Measurements from ENCODE around the gene AFF2.
"Not testable (repeated sequence)": the region's sequence is repeated elsewhere in the genome, so short reads cannot be mapped to it uniquely, and the experiment has no call there.

AFF2 gene

GRCh38 chrX:148905400-148905799, 405.0 kb downstream of the AFF2 start:
- TF ChIP-seq, protein P1, sequence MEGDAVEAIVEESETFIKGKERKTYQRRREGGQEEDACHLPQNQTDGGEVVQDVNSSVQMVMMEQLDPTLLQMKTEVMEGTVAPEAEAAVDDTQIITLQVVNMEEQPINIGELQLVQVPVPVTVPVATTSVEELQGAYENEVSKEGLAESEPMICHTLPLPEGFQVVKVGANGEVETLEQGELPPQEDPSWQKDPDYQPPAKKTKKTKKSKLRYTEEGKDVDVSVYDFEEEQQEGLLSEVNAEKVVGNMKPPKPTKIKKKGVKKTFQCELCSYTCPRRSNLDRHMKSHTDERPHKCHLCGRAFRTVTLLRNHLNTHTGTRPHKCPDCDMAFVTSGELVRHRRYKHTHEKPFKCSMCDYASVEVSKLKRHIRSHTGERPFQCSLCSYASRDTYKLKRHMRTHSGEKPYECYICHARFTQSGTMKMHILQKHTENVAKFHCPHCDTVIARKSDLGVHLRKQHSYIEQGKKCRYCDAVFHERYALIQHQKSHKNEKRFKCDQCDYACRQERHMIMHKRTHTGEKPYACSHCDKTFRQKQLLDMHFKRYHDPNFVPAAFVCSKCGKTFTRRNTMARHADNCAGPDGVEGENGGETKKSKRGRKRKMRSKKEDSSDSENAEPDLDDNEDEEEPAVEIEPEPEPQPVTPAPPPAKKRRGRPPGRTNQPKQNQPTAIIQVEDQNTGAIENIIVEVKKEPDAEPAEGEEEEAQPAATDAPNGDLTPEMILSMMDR (IDR thresholded peaks at IDR 0.05; ENCODE audit: low read depth, low read length) = no peak
- no peak for DNase-seq (ENCODE audit: extremely low read depth, low read depth)

GRCh38 chrX:148906628-148907027, 406.2 kb downstream of the AFF2 start:
- DNase-seq (ENCODE audit: extremely low read depth, low read depth) = not testable (repeated sequence)

GRCh38 chrX:148909758-148910157, 409.3 kb downstream of the AFF2 start:
- TF ChIP-seq, protein P1 (IDR thresholded peaks at IDR 0.05; ENCODE audit: low read depth, low read length) = no peak

DNA sequence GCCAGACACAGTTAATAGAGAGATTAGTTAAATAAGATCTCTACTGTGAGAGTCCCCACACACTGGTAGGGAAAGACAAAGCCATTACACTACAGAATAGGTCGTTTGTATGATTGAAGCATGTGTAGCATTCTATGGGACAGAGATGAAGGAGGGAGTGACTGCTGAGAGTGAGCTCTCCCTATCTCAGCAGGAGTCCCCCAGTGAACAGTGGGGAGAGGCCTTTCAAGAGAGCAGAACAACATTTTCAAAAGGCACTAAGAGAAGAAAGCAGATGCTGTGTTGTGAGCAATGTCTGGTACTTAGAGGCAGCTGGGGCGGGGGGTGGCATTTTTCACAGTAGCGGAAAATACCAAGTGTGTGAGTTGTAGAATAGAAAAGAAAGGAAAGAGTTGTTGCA, 413.6 kb downstream of the AFF2 start:
- TF ChIP-seq, protein P1 (IDR thresholded peaks at IDR 0.05; ENCODE audit: low read depth, low read length) = no peak
- no peak for DNase-seq (ENCODE audit: extremely low read depth, low read depth)

More at GRCh38 chrX:148909758-148910157, 409.3 kb downstream of the AFF2 start:
- no peak for DNase-seq (ENCODE audit: extremely low read depth, low read depth)

DNA sequence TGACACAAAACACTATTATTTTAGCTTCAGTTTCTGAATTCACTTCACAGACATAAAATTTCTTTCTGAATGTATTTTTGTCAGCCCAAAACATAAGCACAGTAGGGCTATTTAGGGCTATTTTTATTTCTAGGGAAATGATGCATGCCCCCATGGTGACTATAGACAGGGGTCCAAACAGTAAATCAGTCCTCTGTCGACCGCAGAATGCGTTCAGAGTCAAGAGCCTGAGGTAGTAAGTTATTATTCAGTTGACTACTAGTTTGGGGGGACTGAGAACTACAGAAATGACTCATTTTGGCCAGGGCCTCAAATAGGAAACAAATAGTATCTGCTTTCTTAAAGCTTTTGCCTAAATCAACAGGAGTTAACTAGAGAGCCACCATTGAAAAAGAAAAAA, 414.4 kb downstream of the AFF2 start:
- TF ChIP-seq, protein P1 (IDR thresholded peaks at IDR 0.05; ENCODE audit: low read depth, low read length) = no peak
- DNase-seq (ENCODE audit: extremely low read depth, low read depth) = no peak

DNA sequence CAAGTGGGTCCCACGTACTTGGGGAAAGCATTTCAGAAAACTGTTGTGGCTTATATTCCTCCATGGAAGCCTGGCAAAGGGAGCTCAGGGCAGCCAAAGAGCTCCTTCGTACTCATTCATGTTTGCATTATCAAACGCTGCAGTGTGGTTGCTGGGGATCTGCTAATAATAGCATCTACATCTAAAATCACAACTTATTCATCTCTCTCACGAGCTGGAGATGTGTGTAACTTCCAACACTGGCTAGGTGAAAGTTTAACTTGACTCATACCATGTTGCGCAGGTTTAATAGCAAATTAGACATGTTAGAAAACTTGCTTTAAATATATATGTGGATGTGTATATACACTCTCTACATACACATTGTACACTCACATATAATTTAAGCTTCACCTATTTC, 415.1 kb downstream of the AFF2 start:
- DNase-seq (ENCODE audit: extremely low read depth, low read depth) = no peak
- TF ChIP-seq, protein P1 (IDR thresholded peaks at IDR 0.05; ENCODE audit: low read depth, low read length) = no peak

DNA sequence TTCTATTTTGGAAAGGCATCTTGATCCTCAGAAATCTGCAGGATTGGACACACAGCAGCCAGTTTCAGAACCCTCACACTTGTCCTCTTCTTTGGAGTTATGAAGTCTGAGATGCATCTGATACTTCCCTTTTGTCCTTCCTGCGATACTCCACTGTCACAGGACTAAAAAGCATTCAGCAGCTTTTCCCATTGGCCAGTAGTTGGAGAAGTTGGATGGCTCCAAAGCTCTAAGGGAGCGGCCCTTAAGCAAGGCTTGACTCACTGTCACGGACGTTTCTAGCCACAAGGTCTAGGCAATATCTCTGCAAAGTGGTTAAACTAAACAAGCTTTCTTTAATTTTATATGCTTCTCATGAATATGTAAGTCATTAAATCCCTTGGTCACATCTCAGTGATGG, 417.0 kb downstream of the AFF2 start:
- no peak for DNase-seq (ENCODE audit: extremely low read depth, low read depth)
- TF ChIP-seq, protein P1 (IDR thresholded peaks at IDR 0.05; ENCODE audit: low read depth, low read length) = no peak

DNA sequence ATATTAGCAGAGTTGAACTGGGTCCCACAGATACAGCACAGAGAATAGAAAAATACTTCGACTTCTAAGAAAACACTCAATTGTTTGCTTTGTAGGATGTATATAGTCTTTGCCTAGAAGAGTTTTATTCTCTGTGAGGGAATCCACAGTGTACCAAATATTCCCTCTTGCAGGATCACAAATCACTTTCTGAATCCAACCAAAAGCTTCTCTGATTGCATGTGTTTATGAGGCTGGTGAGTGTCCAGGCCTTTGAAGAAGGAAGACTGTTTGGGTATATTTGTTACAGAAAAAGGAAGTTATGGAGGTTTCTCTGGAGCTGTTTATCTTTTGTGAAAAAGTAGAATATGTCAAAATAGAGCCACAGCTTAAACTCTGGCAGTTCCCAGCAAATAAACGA, 423.2 kb downstream of the AFF2 start:
- TF ChIP-seq, protein P1 (IDR thresholded peaks at IDR 0.05; ENCODE audit: low read depth, low read length) = no peak
- DNase-seq (ENCODE audit: extremely low read depth, low read depth) = no peak

Data from AG09319 (cell line).